Left renal pelvis (tissue), 4 donors: ENCODE measurements around the gene ZSWIM5. TPM values are rescaled to one million over a fixed set of nuclear protein-coding genes. Genes with fewer than 3 reads are reported as not detected.
"Not testable (repeated sequence)": the region's sequence is repeated elsewhere in the genome, so short reads cannot be mapped to it uniquely, and the experiment has no call there.

Source experiments
- DNase-seq, 4 donors: peaks; one replicate each; pipeline ENCODE4 v3.0.0-alpha.2; 2013; ENCODE audit warnings: low read depth in 4 of 4, low spot score in 3 of 4
- polyA plus RNA-seq, 4 donors: library from polyadenylated mRNA; unstranded; fragments of 120-200 nt; gene quantifications; one replicate each; pipeline ENCODE4 v1.2.1, GENCODE V29; 2013; ENCODE audit not compliant: insufficient read length in 4 of 4

Gene ZSWIM5
- polyA plus RNA-seq, 4 donors: 4.1 to 7.9 (median 6.8) TPM

GRCh38 chr1:45205011-45205909, 1.1 kb downstream of the ZSWIM5 start:
- peak in 2 of 4 donors; percentile 14 to 26 for DNase-seq

GRCh38 chr1:45200906-45201500, 5.4 kb downstream of the ZSWIM5 start:
- no peak for DNase-seq

GRCh38 chr1:45200435-45200834, 6.0 kb downstream of the ZSWIM5 start:
- DNase-seq: no peak

- no peak for DNase-seq
Observed at GRCh38 chr1:45198185-45198584, 8.2 kb downstream of the ZSWIM5 start.

GRCh38 chr1:45196863-45197262, 9.5 kb downstream of the ZSWIM5 start:
- DNase-seq: no peak

- DNase-seq: no peak
Observed at GRCh38 chr1:45191418-45191783, 15.0 kb downstream of the ZSWIM5 start.

- no peak for DNase-seq
Observed at GRCh38 chr1:45187725-45188124, 18.7 kb downstream of the ZSWIM5 start.

GRCh38 chr1:45179918-45180519, 26.4 kb downstream of the ZSWIM5 start:
- not testable (repeated sequence) for DNase-seq

GRCh38 chr1:45177452-45177851, 29.0 kb downstream of the ZSWIM5 start:
- DNase-seq: no peak

- no peak for DNase-seq
Observed at GRCh38 chr1:45172764-45173163, 33.6 kb downstream of the ZSWIM5 start.

GRCh38 chr1:45172005-45172404, 34.4 kb downstream of the ZSWIM5 start:
- DNase-seq: no peak

- no peak for DNase-seq
Observed at GRCh38 chr1:45171575-45171974, 34.8 kb downstream of the ZSWIM5 start.

- no peak for DNase-seq
Observed at GRCh38 chr1:45170151-45170742, 36.2 kb downstream of the ZSWIM5 start.

GRCh38 chr1:45167947-45168346, 38.5 kb downstream of the ZSWIM5 start:
- not testable (repeated sequence) for DNase-seq

- DNase-seq: not testable (repeated sequence)
Observed at GRCh38 chr1:45164307-45164706, 42.1 kb downstream of the ZSWIM5 start.

- DNase-seq: not testable (repeated sequence)
Observed at GRCh38 chr1:45163111-45163510, 43.3 kb downstream of the ZSWIM5 start.

GRCh38 chr1:45162041-45163035, 44.1 kb downstream of the ZSWIM5 start:
- not testable (repeated sequence) for DNase-seq

- DNase-seq: no peak
Observed at GRCh38 chr1:45155957-45156356, 50.4 kb downstream of the ZSWIM5 start.

GRCh38 chr1:45155423-45155822, 51.0 kb downstream of the ZSWIM5 start:
- DNase-seq: no peak

GRCh38 chr1:45152126-45152525, 54.3 kb downstream of the ZSWIM5 start:
- no peak for DNase-seq
